Esophagus (tissue), 2 donors: ENCODE results near the gene HIC2. TPM values are rescaled to one million over a fixed set of nuclear protein-coding genes. Genes with fewer than 3 reads are reported as not detected.

Experiments
- H3K27ac ChIP-seq, 2 donors: one replicate each; pipeline ENCODE4 v1.5.1; 2013; ENCODE audit warnings: low read depth in 2 of 2, mild to moderate bottlenecking in 2 of 2, inconsistent platforms in 1 of 2, low read length in 1 of 2, moderate library complexity in 1 of 2
- H3K27me3 ChIP-seq, 2 donors: one replicate each; pipeline ENCODE4 v1.6.1; 2013; ENCODE audit warnings: low read length in 2 of 2, control low read depth in 1 of 2, mild to moderate bottlenecking in 1 of 2; ENCODE audit not compliant: insufficient read depth in 2 of 2, control insufficient read depth in 1 of 2
- H3K36me3 ChIP-seq, 2 donors: one replicate each; pipeline ENCODE4 v1.6.1; 2013; ENCODE audit warnings: low read length in 1 of 2; ENCODE audit not compliant: control insufficient read depth in 2 of 2, insufficient read depth in 2 of 2
- H3K4me1 ChIP-seq, 2 donors: one replicate each; pipeline ENCODE4 v1.6.1; 2013; ENCODE audit warnings: low read length in 1 of 2; ENCODE audit not compliant: control insufficient read depth in 2 of 2, insufficient read depth in 2 of 2
- H3K4me3 ChIP-seq, 2 donors: one replicate each; pipeline ENCODE4 v1.5.1; 2013; ENCODE audit warnings: low read length in 2 of 2, mild to moderate bottlenecking in 2 of 2, low read depth in 1 of 2, moderate library complexity in 1 of 2
- H3K9me3 ChIP-seq, 2 donors: one replicate each; pipeline ENCODE4 v1.6.1; 2013; ENCODE audit warnings: mild to moderate bottlenecking in 2 of 2, low read depth in 1 of 2, low read length in 1 of 2, moderate library complexity in 1 of 2; ENCODE audit not compliant: control insufficient read depth in 2 of 2, insufficient read depth in 1 of 2
- WGBS, 2 donors: extraction: QIAGEN DNeasy Blood & Tissue Kit; methylation state at CpG; one replicate each; pipeline ENCODE4 v1.1.7; 2013; 5-methylcytosine and 5-hydroxymethylcytosine counted together
- polyA plus RNA-seq, 2 donors: library from polyadenylated mRNA; stranded (reverse); fragments of 200-250 nt; gene quantifications; one replicate each; pipeline ENCODE4 v1.2.3, GENCODE V29; 2013
- donor health status: healthy with polysubstance abuse.
- donor health status: Bipolar disorder and iron deficiency.

Gene HIC2
- polyA plus RNA-seq, 2 donors: 1.6 to 2.2 TPM

GRCh38 chr22:21443735-21444421 lies 26.7 kb downstream of the HIC2 start:
- Histone ChIP-seq H3K4me3 (no peak overlapping the region), H3K27me3 (no peaks in the 10 kb centered on the region), H3K4me1 (no peaks in the 10 kb centered on the region), H3K36me3 (peaks cover 16 to 29% of the 10 kb centered on the region in 2 donors), H3K27ac (no peak overlapping the region), H3K9me3 (no peaks in the 10 kb centered on the region)
- WGBS, 2 donors: 85 to 88% methylated on average over 16 of the region's 16 CpGs

GRCh38 chr22:21444701-21445436 lies 27.7 kb downstream of the HIC2 start:
- WGBS, 2 donors: 87 to 90% methylated on average over 35 of the region's 35 CpGs
- no peaks in the 10 kb centered on the region for H3K9me3 ChIP-seq

GRCh38 chr22:21445437-21446127 lies 28.4 kb downstream of the HIC2 start:
- WGBS, 2 donors: 95% methylated on average over 27 of the region's 27 CpGs
- Histone ChIP-seq H3K36me3 (peaks cover 16 to 29% of the 10 kb centered on the region in 2 donors), H3K4me3 (no peak overlapping the region), H3K27me3 (no peaks in the 10 kb centered on the region), H3K4me1 (no peaks in the 10 kb centered on the region), H3K27ac (no peak overlapping the region), H3K9me3 (no peaks in the 10 kb centered on the region)

More at GRCh38 chr22:21444701-21445436, 27.7 kb downstream of the HIC2 start:
- Histone ChIP-seq H3K36me3 (peaks cover 16 to 29% of the 10 kb centered on the region in 2 donors), H3K4me3 (no peak overlapping the region), H3K27me3 (no peaks in the 10 kb centered on the region), H3K4me1 (no peaks in the 10 kb centered on the region), H3K27ac (no peak overlapping the region)

- WGBS, 2 donors: 95 to 97% methylated on average over 47 to 49 of the region's 49 CpGs
These were observed 29.1 kb downstream of the HIC2 start for GRCh38 chr22:21446128-21446826.

GRCh38 chr22:21446827-21447690 lies 29.9 kb downstream of the HIC2 start:
- Histone ChIP-seq H3K9me3 (no peaks in the 10 kb centered on the region), H3K4me3 (no peak overlapping the region), H3K36me3 (peaks cover 16 to 29% of the 10 kb centered on the region in 2 donors), H3K27me3 (no peaks in the 10 kb centered on the region), H3K4me1 (no peaks in the 10 kb centered on the region), H3K27ac (no peak overlapping the region)
- 93 to 94% methylated on average over 33 of the region's 33 CpGs for WGBS, 2 donors

More at GRCh38 chr22:21446128-21446826, 29.1 kb downstream of the HIC2 start:
- Histone ChIP-seq H3K4me1 (no peaks in the 10 kb centered on the region), H3K9me3 (no peaks in the 10 kb centered on the region), H3K36me3 (peaks cover 16 to 29% of the 10 kb centered on the region in 2 donors), H3K4me3 (no peak overlapping the region), H3K27ac (no peak overlapping the region), H3K27me3 (no peaks in the 10 kb centered on the region)

GRCh38 chr22:21447694-21448402 lies 30.7 kb downstream of the HIC2 start:
- Histone ChIP-seq H3K9me3 (no peaks in the 10 kb centered on the region), H3K27me3 (no peaks in the 10 kb centered on the region), H3K36me3 (peaks cover 16 to 29% of the 10 kb centered on the region in 2 donors), H3K27ac (no peak overlapping the region), H3K4me1 (no peaks in the 10 kb centered on the region), H3K4me3 (no peak overlapping the region)
- 83 to 89% methylated on average over 22 of the region's 22 CpGs for WGBS, 2 donors

- H3K27ac ChIP-seq: no peak overlapping the region
- no peaks in the 10 kb centered on the region for H3K4me1 ChIP-seq
- 89 to 91% methylated on average over 23 of the region's 23 CpGs for WGBS, 2 donors
- no peaks in the 10 kb centered on the region for H3K9me3 ChIP-seq
- peaks cover 16 to 22% of the 10 kb centered on the region in 2 donors for H3K36me3 ChIP-seq
- H3K27me3 ChIP-seq: no peaks in the 10 kb centered on the region
- no peak overlapping the region for H3K4me3 ChIP-seq
These were observed 31.7 kb downstream of the HIC2 start for GRCh38 chr22:21448627-21449416.
